GM04503 (cell line): ENCODE measurements around the gene RBM19.

Experiments
- DNase-seq: peaks from one replicate; pipeline ENCODE4 v3.0.0-alpha.2; 2012; ENCODE audit warnings: low read depth

RBM19 gene

DNA sequence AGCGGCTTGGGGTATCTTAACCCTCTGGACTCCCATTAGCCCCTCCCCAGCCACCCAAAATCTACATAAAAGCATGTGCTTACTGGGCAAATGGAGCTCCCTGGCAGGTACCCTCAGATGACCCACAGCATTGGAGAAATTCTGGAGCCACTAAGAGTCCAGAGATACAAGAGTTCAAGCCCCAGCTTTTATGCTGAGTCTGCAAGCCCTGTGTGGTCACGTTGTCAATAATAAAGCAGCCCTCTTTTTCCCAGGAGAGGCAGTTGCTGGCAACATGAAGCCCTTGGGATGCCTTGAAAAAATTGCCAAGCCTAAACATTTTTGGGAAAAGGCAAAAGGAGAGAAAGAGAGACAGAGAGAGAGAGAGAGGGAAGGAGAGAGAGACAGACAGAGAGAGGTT, 83.4 kb downstream of the RBM19 start:
- no peak for DNase-seq

DNA sequence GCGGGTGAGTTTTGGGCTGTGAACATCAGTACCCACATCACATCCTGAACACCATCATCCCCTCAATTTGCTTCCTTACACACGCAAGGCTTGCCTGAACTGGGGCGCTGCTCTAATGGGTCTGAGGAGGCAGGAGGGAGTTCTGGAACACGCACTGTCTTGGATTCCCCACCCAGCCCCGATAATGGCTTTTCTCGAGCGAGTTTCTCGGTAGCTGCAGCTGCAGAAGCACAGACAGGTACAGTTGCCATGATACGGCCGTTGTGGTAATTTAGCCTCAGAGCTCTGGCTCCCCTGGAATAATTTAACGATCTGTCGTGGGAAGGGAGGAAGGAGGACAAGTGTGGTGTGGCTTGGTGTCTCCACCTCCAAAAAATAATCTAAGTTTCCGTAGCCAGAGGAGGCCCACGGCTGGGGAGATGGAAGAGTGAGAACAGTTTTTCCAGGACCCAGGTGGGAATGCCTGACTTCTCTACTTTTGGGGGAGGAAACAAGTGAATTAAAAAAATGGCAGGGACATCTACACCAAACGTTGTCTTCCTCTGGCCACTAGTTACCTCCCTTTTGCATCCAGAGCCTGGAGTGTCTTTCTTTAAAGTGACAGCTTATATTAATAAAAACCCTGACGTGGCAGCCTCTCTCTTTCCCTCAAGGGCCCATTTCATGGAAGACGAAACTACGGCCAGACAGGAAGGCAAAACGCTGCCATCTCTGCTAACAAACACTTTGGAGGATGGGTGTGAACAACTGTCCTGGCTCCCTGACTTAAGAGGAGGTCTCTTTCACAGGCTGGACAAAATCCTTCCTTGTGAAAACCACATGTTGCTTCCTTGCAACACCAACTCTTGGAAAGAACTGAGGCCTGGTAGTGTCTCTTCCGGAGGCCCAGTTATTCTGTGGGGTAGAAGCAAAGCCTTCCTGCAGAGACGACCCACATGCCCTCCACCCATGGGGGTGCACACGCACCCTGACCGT, 84.8 kb downstream of the RBM19 start:
- no peak for DNase-seq

DNA sequence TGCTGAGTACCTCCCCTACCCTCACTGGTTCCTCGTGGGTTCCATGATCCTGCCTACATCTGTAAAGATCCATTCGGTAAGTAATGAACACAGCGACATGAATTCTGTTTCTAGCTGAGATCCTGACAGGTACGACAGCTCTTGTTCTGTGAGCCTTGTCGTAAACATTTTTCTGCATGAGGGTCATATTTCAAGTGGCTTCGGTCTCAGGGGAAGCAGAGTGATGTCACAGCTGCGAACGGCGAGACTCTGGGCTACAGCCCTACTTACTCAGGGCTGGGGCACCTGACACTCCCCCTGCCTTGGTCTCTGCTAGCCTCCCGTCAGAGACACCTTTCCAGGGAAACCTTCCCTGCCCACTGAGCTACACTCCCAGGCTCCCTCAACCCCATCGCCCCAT, 85.8 kb downstream of the RBM19 start:
- no peak for DNase-seq

DNA sequence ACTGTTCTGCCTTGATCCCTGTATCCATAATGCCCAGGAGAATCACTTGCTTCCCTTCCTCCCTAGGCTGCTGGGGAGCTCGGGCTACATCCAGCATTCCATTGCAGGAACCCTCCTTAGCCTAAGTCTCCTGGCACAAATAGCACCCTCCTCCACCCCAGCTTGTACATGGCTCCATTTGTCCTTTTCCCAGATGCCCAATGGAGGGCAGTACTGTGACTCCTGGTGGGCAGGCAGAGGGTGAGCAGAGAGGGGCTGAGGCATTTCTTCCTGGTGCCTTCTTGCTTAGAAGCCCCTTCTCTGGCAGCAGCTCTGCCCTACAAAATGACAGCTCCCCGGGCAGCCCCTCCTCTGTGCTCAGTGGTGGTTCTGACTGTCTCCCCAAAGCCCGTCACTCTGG, 86.5 kb downstream of the RBM19 start:
- DNase-seq = no peak

GRCh38 chr12:113877607-113878006, 88.5 kb downstream of the RBM19 start:
- DNase-seq = no peak

GRCh38 chr12:113876160-113876559, 90.0 kb downstream of the RBM19 start:
- DNase-seq = no peak

- no peak for DNase-seq
These were observed 90.4 kb downstream of the RBM19 start for GRCh38 chr12:113875691-113876090.

- DNase-seq = no peak
These were observed 91.0 kb downstream of the RBM19 start for GRCh38 chr12:113874999-113875561.

DNA sequence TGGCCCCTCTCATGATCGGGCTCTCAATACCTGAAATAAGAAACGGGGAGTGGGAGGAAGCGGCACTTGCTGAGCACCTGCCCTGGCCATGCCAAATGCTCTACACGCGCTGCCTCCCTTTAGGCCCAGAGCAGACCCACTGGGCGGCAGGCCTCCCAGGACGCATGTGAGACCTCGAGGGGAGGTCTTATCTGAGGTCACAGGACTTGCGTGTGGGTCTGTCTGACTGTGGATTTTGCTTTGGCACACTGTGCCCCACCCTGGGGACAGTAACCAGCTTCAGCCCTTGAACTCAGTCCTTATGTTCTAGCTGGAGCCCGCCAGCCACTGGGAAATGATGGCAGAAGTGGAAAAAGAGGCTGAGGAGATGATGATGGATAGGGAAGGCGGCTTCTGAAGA, 91.8 kb downstream of the RBM19 start:
- DNase-seq = no peak

GRCh38 chr12:113873740-113874139, 92.4 kb downstream of the RBM19 start:
- DNase-seq = no peak

DNA sequence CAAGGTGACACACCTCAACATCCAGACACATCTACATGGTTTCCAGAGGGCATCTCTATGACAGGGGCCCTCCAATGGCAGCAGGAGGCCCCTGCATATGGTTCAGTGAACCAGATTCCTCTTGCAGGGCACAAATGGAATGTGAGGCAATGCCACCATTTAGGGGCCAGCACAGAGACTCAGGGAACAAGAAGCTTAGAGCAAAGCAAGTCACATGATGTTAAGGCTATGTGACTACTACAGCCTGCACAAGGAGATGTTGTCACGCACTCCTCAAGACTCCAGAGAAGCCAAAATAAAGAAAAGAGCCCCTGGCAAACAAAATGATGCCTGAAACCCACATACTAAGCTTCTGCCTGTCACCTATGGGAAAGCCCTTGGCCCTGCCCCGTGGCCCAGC, 95.2 kb downstream of the RBM19 start:
- no peak for DNase-seq

- no peak for DNase-seq
These were observed 96.1 kb downstream of the RBM19 start for GRCh38 chr12:113870035-113870434.

- no peak for DNase-seq
These were observed 97.8 kb downstream of the RBM19 start for GRCh38 chr12:113868365-113868764.

DNA sequence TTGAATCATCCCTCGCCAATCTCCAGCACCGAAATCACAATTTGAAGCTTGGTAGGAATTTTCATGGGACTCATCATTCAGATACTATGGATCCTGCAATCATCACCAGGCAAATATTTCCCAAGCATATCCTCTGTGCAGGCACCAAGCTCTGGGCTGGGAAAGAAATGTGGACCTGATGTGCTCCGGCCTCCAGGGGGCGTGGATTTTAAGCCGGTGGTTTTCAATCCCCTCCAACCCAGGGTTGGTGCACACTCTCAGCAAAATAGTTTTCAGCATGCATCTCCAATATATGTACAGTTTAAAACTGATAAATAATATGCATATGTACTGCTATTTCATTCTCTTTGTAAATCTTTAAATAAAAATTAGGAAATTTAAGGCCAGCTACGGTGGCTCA, 98.9 kb downstream of the RBM19 start:
- no peak for DNase-seq

- DNase-seq = no peak
These were observed 99.6 kb downstream of the RBM19 start for GRCh38 chr12:113866496-113866895.

DNA sequence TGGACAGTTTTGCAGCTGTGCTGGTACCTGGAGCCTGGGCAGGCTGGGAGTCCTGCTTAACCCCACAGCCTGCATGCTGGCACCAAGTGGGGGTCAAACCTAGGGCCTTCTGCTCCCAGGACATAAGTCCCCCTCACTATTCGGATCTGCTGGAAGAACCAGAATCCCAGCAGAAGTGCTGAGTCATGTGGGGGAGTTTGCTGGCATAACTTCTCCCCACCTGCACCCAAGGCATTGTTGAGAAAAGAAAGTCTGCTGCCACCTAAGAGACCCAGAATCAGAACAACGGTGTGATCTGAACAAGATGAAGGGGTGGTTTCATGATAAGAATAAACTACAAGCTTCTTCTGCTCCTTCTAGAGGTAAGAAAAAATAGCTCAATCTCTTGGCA, 102.7 kb downstream of the RBM19 start:
- no peak for DNase-seq

GRCh38 chr12:113862590-113863454, 103.3 kb downstream of the RBM19 start:
- DNase-seq = peak; percentile 26

- no peak for DNase-seq
These were observed 104.3 kb downstream of the RBM19 start for GRCh38 chr12:113861708-113862312.

DNA sequence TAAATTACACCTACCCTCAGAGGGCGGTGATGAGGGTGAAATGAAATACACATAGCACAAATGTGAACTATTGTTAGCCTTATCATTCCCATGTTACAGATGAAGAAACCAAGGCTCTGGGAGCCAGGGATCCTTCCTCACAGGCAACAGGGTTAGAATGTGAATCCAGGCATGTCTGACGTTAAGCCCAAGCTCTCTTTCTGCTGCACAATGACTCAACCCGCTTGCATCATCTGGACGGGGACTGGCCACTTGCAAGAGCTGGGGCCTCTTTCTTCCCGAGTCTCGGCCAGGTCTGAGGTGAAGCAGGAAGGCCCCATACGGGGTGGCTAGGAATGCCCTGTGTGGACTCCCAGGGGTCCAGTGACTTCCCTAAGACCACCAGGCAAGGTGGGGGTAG, 105.2 kb downstream of the RBM19 start:
- DNase-seq = peak; percentile 22

- DNase-seq = no peak
These were observed 105.9 kb downstream of the RBM19 start for GRCh38 chr12:113860059-113860820.

DNA sequence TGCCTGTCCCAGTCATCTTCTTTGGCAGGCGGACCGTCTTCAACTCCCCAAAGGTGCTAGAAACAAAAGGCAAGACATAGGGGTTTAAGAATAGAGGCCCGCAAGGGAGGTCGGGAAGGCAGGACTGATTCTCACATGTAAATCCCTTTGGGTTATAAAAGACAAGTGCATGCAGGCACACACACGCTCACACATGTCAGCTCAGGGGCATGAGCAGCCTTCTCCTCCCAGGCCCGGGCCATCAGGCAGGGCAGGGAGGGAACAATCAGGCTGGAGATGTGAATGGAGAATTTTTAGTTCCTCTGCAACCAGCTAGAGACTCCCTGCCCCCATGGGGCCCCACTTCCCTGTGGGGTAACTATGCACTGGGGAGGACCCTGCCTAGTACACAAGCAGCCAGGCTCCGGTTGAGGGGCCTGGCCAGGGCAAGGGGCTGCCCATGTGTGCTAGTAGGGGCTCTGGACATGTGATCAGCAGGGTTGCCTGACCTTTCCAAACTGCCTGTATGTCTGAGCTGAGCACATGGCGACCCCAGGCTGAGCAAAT, 107.2 kb downstream of the RBM19 start:
- no peak for DNase-seq
